ENCODE data around the gene DBNDD2.

DNA sequence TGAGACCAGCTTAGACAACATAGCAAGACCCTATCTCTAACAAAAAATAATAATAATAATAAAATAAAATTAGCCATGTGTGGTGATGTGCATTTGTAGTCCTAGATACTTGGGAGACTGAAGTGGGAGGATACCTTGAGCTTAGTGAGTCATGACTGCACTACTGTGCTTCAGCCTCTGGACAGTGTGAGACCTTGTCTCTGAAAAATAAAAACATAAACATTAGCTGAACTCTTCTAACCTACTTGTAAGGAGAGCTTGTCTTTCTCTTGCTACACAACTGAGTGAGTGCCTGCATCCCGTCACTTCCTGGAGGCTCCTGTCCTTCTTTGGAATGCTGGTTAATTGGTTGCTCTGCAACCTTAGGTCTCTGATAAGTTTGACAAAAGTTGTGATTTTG is 5.1 kb upstream of the DBNDD2 start:
- no peak for TF ChIP-seq NFIC (IDR thresholded peaks at IDR 0.05)
- TF ChIP-seq CREB1 (IDR thresholded peaks at IDR 0.05; ENCODE audit: low read depth), result no peak
